Fibroblast of the aortic adventitia (primary cell): Measurements from ENCODE around the gene CLCN7. TPM values are rescaled to one million over a fixed set of nuclear protein-coding genes. Genes with fewer than 3 reads are reported as not detected.

Experiments used
- DNase-seq: peaks from one replicate; pipeline ENCODE4 v3.0.0-alpha.2; 2010; ENCODE audit warnings: low read depth
- H3K4me3 ChIP-seq: 2 replicates; pipeline ENCODE4 v1.5.1; 2011; ENCODE audit warnings: low read depth, mild to moderate bottlenecking, control low read depth, low read length, moderate library complexity
- total RNA-seq: library from RNA; depleted of rRNA; stranded (reverse); fragments of >200 nt; gene quantifications from 2 replicates; pipeline ENCODE4 v1.2.3, GENCODE V29; 2012; ENCODE audit warnings: low replicate concordance
- TF ChIP-seq, protein P1 (sequence below): IDR thresholded peaks from 2 replicates; pipeline ENCODE4 v1.5.1; 2011; ENCODE audit warnings: mild to moderate bottlenecking, low read length, control low read depth, inconsistent platforms; ENCODE audit not compliant: insufficient read depth

CLCN7 gene
- total RNA-seq, 1 donor = 64.8 TPM

DNA sequence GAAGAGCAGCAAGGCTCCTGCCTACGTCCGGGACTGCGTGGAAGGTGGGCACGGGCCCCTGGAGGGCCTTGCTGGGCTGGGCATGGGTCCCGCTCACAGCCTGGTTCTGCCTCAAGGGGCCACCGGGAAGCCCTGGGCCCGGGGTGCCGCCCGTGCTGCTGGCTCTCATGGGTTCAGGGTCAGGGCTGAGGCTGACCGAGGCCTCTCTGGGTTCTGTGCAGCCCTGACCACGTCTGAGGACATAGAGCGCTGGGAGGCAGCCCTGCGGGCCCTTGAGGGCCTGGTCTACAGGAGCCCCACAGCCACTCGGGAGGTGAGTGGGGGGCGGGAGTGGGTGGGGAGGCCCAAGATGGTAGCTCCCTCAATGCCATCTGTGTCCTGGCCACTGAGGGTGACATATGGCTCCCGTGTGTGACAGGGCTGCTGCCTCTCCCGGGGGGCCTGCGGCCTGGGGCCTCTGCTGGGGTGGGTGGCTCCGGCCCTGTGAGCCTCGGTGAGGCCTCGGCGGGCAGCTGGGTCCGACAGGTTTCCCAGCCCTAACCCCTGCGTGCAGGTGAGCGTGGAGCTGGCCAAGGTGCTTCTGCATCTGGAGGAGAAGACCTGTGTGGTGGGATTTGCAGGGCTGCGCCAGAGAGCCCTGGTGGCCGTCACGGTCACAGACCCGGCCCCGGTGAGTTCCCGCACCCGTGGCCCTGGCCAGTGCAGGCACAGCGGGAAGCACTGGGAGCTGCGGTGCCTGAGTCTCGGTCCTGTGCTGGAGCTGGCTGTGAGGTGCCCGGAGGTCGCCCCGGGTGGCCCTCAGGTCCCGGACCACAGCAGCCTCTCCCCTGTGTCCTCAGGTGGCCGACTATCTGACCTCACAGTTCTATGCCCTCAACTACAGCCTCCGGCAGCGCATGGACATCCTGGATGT is 27.5 kb upstream of the CLCN7 start:
- TF ChIP-seq, protein P1, sequence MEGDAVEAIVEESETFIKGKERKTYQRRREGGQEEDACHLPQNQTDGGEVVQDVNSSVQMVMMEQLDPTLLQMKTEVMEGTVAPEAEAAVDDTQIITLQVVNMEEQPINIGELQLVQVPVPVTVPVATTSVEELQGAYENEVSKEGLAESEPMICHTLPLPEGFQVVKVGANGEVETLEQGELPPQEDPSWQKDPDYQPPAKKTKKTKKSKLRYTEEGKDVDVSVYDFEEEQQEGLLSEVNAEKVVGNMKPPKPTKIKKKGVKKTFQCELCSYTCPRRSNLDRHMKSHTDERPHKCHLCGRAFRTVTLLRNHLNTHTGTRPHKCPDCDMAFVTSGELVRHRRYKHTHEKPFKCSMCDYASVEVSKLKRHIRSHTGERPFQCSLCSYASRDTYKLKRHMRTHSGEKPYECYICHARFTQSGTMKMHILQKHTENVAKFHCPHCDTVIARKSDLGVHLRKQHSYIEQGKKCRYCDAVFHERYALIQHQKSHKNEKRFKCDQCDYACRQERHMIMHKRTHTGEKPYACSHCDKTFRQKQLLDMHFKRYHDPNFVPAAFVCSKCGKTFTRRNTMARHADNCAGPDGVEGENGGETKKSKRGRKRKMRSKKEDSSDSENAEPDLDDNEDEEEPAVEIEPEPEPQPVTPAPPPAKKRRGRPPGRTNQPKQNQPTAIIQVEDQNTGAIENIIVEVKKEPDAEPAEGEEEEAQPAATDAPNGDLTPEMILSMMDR = no peak
- no peak for DNase-seq
- H3K4me3 ChIP-seq = no peak overlapping the region

DNA sequence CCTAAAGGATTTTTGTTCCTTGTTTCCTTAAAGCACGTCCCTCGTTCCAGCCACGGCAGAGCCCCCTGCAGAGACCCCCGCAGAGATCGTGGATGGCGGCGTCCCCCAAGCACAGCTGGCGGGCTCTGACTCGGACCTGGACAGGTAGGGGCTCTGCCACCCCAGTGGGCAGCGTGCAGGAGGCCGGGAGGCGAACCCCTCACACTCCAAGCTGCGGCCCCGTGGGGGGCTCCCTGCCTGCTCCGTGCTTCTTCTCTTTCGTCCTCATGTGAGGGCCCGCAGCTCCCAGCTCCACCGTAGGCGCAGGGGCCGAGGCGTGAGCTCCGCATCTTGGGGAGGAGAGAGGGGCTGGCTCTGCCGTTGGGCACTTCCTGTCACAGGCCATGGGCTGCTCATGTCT is 26.8 kb upstream of the CLCN7 start:
- H3K4me3 ChIP-seq = no peak overlapping the region
- DNase-seq = no peak
- TF ChIP-seq, protein P1 = no peak

DNA sequence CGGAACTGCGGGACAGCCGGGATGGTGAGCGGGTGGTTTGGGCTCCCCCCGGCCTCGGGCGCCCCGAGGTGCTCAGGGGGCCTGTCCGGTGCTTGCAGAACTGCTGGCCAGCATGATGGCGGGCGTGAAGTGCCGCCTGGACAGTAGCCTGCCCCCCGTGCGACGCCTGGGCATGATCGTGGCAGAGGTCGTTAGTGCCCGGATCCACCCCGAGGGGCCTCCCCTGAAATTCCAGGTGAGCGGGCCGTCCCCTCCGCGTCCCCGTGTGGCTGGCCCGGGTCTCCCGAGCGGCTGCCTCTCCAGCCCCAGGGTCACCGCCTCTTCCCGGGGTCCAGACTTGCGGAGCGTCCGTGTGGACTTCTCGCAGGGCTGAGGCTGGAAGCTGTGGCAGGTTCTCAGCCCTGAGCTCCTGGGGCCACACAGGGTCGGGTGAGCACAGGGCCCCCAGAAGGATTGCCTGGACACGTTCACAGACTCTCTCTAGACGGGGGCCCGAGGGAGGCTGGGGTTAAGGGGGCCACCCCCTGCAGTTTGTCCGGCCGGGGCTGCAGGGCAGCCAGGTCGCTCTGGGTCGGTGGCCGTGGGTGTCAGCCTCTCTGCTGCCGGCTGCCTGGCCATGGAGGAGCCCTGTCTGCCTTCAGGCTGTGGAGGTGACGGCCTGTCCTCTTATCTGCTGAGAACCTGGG is 25.8 kb upstream of the CLCN7 start:
- no peak overlapping the region for H3K4me3 ChIP-seq
- TF ChIP-seq, protein P1 = no peak
- DNase-seq = no peak

DNA sequence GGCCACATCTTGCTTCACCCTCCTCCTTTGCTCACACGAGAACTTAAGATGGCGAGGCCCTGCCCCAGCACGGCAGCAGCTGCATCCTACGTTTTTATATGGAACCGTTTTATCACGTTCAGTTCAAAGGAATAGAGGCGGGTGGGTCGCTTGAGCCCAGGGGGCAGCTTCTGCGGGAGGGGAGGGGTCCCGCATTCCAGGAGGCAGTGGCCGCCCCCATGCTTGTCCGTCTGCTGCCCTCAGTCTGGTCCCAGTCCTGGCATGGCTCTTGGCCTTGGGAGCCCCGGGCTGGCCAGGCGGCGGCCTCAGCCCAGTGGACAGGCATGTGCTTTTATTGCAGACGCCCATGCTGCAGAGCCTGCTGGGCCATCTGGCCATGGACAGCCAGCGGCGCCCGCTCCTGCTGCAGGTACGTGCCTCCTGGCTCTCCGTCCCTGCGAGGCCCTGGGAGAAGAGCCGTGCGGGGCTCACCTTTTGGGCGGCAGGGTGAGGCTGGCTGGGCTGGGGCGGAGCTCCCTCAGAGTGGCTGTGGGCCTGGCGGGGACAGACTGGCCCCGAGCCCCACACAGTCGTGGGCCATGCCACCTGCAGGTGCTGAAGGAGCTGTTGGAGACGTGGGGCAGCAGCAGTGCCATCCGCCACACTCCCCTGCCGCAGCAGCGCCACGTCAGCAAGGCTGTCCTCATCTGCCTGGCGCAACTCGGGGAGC is 25.1 kb upstream of the CLCN7 start:
- TF ChIP-seq, protein P1 = no peak
- no peak for DNase-seq
- no peak overlapping the region for H3K4me3 ChIP-seq

- H3K4me3 ChIP-seq = no peak overlapping the region
- DNase-seq = no peak
- TF ChIP-seq, protein P1 = no peak
Measured at GRCh38 chr16:1498899-1499676, 24.3 kb upstream of the CLCN7 start.

DNA sequence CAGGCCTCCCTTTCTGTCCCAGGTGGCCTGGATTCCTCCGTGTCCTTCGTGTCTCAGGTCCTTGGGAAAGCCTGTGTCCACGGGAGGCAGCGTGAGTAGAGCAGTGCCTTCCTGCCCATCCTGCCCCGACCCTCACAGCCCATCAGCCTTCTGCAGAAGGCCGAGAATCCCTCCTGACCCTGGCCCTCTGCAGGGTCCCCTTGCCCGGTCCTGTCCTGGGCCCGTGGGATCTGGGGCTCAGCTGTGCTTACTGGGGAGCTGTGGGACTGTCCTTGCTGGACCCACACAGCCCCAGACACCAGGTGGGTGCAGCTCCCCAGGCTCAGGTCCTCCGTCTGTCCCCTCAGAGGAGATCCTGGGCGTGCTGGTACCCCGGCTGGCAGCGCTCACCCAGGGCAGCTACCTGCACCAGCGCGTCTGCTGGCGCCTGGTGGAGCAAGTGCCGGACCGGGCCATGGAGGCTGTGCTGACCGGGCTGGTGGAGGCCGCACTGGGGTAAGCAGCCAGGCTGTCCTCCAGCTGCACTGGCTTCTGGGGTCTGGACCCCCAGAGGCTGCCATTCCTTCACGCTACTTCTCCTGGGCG is 22.3 kb upstream of the CLCN7 start:
- H3K4me3 ChIP-seq = no peak overlapping the region
- no peak for DNase-seq
- TF ChIP-seq, protein P1 = no peak
